ENCODE results near the gene NPAS3. TPM values are rescaled to one million over a fixed set of nuclear protein-coding genes. Genes with fewer than 3 reads are reported as not detected.

NPAS3 gene
- total RNA-seq, 1 experiment from 2014 or later: not detected

GRCh38 chr14:33123281-33123680, 184.6 kb downstream of the NPAS3 start:
- Histone ChIP-seq H3K4me2 (no peak overlapping the region), H3K36me3 (ENCODE audit: low read depth) (no peaks in the 10 kb centered on the region), H3K4me3 (no peak overlapping the region), H3K27ac (no peak overlapping the region), H3F3A (ENCODE audit: insufficient read depth, low read depth) (no peaks in the 10 kb centered on the region), H3K4me1 (replicated peaks; ENCODE audit: insufficient read depth) (no peaks in the 10 kb centered on the region), H3K27me3 (ENCODE audit: insufficient read depth, low read depth) (no peaks in the 10 kb centered on the region), H2AFZ (no peak overlapping the region), H3K79me2 (ENCODE audit: low read depth) (no peaks in the 10 kb centered on the region), H4K20me1 (ENCODE audit: insufficient read depth) (no peaks in the 10 kb centered on the region), H3K9me2 (ENCODE audit: insufficient read depth) (no peaks in the 10 kb centered on the region), H3K9me3 (ENCODE audit: insufficient read depth, low read depth) (no peaks in the 10 kb centered on the region)
- intact Hi-C loops (cut with micrococcal nuclease; ENCODE audit: unreplicated experiment): no loop called here
- no TSS peak for BruUV-seq (replicated peaks)
- DNase-seq: no peak
- TF ChIP-seq EZH2 (IDR thresholded peaks at IDR 0.05; ENCODE audit: low read depth): no peak
- TF ChIP-seq CTCF (conservative IDR thresholded peaks at IDR 0.05): no peak
- CTCF ChIA-PET: no interaction called here
- POLR2A ChIA-PET (ENCODE audit: unreplicated experiment): no interaction called here

- no peaks in the 10 kb centered on the region for H3K36me3 ChIP-seq (ENCODE audit: low read depth)
- H3K4me1 ChIP-seq (replicated peaks; ENCODE audit: insufficient read depth): no peaks in the 10 kb centered on the region
- no peak overlapping the region for H2AFZ ChIP-seq
- H3K9me3 ChIP-seq (ENCODE audit: insufficient read depth, low read depth): no peaks in the 10 kb centered on the region
- ChIA-PET POLR2A (ENCODE audit: unreplicated experiment) (no interaction called here), CTCF (no interaction called here)
- no peak for TF ChIP-seq EZH2 (IDR thresholded peaks at IDR 0.05; ENCODE audit: low read depth)
- BruUV-seq (replicated peaks): no TSS peak
- no peaks in the 10 kb centered on the region for H3K9me2 ChIP-seq (ENCODE audit: insufficient read depth)
- H3K4me3 ChIP-seq: no peak overlapping the region
- intact Hi-C loops (cut with micrococcal nuclease; ENCODE audit: unreplicated experiment): no loop called here
- H3K4me2 ChIP-seq: no peak overlapping the region
- H3K27me3 ChIP-seq (ENCODE audit: insufficient read depth, low read depth): no peaks in the 10 kb centered on the region
- no peaks in the 10 kb centered on the region for H3K79me2 ChIP-seq (ENCODE audit: low read depth)
- no peaks in the 10 kb centered on the region for H4K20me1 ChIP-seq (ENCODE audit: insufficient read depth)
- H3F3A ChIP-seq (ENCODE audit: insufficient read depth, low read depth): no peaks in the 10 kb centered on the region
- DNase-seq: no peak
- H3K27ac ChIP-seq: no peak overlapping the region
Observed at GRCh38 chr14:33126433-33126832, 187.8 kb downstream of the NPAS3 start.

GRCh38 chr14:33127531-33127930, 188.9 kb downstream of the NPAS3 start:
- no peaks in the 10 kb centered on the region for H3K9me2 ChIP-seq (ENCODE audit: insufficient read depth)
- ChIA-PET CTCF (no interaction called here), POLR2A (ENCODE audit: unreplicated experiment) (no interaction called here)
- no peaks in the 10 kb centered on the region for H4K20me1 ChIP-seq (ENCODE audit: insufficient read depth)
- no TSS peak for BruUV-seq (replicated peaks)
- no peak overlapping the region for H3K4me2 ChIP-seq
- no peak overlapping the region for H3K27ac ChIP-seq
- no peaks in the 10 kb centered on the region for H3F3A ChIP-seq (ENCODE audit: insufficient read depth, low read depth)
- no peak overlapping the region for H3K4me3 ChIP-seq
- H3K79me2 ChIP-seq (ENCODE audit: low read depth): no peaks in the 10 kb centered on the region
- H2AFZ ChIP-seq: no peak overlapping the region
- DNase-seq: no peak
- no peaks in the 10 kb centered on the region for H3K4me1 ChIP-seq (replicated peaks; ENCODE audit: insufficient read depth)
- H3K27me3 ChIP-seq (ENCODE audit: insufficient read depth, low read depth): no peaks in the 10 kb centered on the region
- no peaks in the 10 kb centered on the region for H3K36me3 ChIP-seq (ENCODE audit: low read depth)
- TF ChIP-seq CTCF (conservative IDR thresholded peaks at IDR 0.05) (no peak), EZH2 (IDR thresholded peaks at IDR 0.05; ENCODE audit: low read depth) (no peak)
- H3K9me3 ChIP-seq (ENCODE audit: insufficient read depth, low read depth): no peaks in the 10 kb centered on the region
- intact Hi-C loops (cut with micrococcal nuclease; ENCODE audit: unreplicated experiment): no loop called here

GRCh38 chr14:33131801-33132200, 193.1 kb downstream of the NPAS3 start:
- POLR2A ChIA-PET (ENCODE audit: unreplicated experiment): no interaction called here
- Histone ChIP-seq H3K27ac (no peak overlapping the region), H4K20me1 (ENCODE audit: insufficient read depth) (no peaks in the 10 kb centered on the region), H3K27me3 (ENCODE audit: insufficient read depth, low read depth) (no peaks in the 10 kb centered on the region), H3K4me1 (replicated peaks; ENCODE audit: insufficient read depth) (no peaks in the 10 kb centered on the region), H3K9me3 (ENCODE audit: insufficient read depth, low read depth) (no peaks in the 10 kb centered on the region), H3K9me2 (ENCODE audit: insufficient read depth) (no peaks in the 10 kb centered on the region), H3K4me2 (no peak overlapping the region), H3F3A (ENCODE audit: insufficient read depth, low read depth) (no peaks in the 10 kb centered on the region), H3K79me2 (ENCODE audit: low read depth) (no peaks in the 10 kb centered on the region), H3K4me3 (no peak overlapping the region), H2AFZ (no peak overlapping the region), H3K36me3 (ENCODE audit: low read depth) (no peaks in the 10 kb centered on the region)
- DNase-seq: no peak
- CTCF ChIA-PET: no interaction called here
- no TSS peak for BruUV-seq (replicated peaks)
- no peak for TF ChIP-seq CTCF (conservative IDR thresholded peaks at IDR 0.05)
- TF ChIP-seq EZH2 (IDR thresholded peaks at IDR 0.05; ENCODE audit: low read depth): no peak
- intact Hi-C loops (cut with micrococcal nuclease; ENCODE audit: unreplicated experiment): no loop called here
